Neutrophil (primary cell): ENCODE data around the gene SH3GL3.

Experiments used
- H3K27ac ChIP-seq: fragments of 200-600 bp; sonication (generic); 2 replicates; pipeline ENCODE4 v1.5.1; 2016; ENCODE audit warnings: mild to moderate bottlenecking, moderate library complexity
- H3K27me3 ChIP-seq: fragments of 200-600 bp; sonication (generic); 2 replicates; pipeline ENCODE4 v1.6.0; 2016; ENCODE audit warnings: mild to moderate bottlenecking
- H3K36me3 ChIP-seq: fragments of 200-600 bp; sonication (generic); 2 replicates; pipeline ENCODE4 v1.5.1; 2017
- H3K4me1 ChIP-seq, 2 experiments: fragments of 200-600 bp in 1 of 2; sonication (generic) in 1 of 2; 1 replicate in 1 of 2; 2 replicates in 1 of 2; pipeline versions ENCODE4 v1.5.1 to v1.6.1; 2013 to 2016; ENCODE audit warnings: low read depth in 1 of 2, low read length in 1 of 2, mild to moderate bottlenecking in 1 of 2, moderate library complexity in 1 of 2; ENCODE audit not compliant: control insufficient read depth in 1 of 2, insufficient read depth in 1 of 2
- H3K4me3 ChIP-seq, 2 experiments: fragments of 200-600 bp in 1 of 2; sonication (generic) in 1 of 2; 1 replicate in 1 of 2; 2 replicates in 1 of 2; pipeline ENCODE4 v1.5.1; 2013 to 2016; ENCODE audit warnings: low read depth in 1 of 2, low read length in 1 of 2, mild to moderate bottlenecking in 1 of 2, moderate library complexity in 1 of 2
- H3K9me3 ChIP-seq: fragments of 200-600 bp; sonication (generic); 2 replicates; pipeline ENCODE4 v1.5.1; 2016
- TF ChIP-seq, protein P1 (sequence below): fragments of 200-600 bp; sonication (generic); IDR thresholded peaks from 2 replicates; pipeline ENCODE4 v1.5.1; 2016; ENCODE audit warnings: antibody characterized with exemption

SH3GL3 gene

DNA sequence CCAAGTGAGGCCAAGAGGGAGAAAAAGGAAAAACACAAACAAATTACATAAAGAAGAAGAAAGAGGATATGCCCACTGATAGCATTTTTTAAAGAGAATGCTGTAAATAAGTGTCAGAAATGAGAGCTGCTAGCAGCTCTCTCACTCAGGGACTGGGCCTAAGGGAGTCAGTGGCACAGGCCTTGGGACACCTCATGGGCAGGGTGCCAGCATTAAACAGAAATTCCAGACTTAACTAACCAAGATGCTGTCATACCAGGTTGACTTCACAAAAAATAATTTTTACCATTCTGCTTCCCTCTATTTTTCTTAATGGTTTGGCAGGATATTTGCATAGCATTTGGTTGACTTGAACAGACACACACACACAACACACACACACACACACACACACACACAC is 114.5 kb downstream of the SH3GL3 start:
- TF ChIP-seq, protein P1, sequence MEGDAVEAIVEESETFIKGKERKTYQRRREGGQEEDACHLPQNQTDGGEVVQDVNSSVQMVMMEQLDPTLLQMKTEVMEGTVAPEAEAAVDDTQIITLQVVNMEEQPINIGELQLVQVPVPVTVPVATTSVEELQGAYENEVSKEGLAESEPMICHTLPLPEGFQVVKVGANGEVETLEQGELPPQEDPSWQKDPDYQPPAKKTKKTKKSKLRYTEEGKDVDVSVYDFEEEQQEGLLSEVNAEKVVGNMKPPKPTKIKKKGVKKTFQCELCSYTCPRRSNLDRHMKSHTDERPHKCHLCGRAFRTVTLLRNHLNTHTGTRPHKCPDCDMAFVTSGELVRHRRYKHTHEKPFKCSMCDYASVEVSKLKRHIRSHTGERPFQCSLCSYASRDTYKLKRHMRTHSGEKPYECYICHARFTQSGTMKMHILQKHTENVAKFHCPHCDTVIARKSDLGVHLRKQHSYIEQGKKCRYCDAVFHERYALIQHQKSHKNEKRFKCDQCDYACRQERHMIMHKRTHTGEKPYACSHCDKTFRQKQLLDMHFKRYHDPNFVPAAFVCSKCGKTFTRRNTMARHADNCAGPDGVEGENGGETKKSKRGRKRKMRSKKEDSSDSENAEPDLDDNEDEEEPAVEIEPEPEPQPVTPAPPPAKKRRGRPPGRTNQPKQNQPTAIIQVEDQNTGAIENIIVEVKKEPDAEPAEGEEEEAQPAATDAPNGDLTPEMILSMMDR = no peak
- Histone ChIP-seq H3K4me3 (no peak overlapping the region), H3K36me3 (no peaks in the 10 kb centered on the region), H3K9me3 (no peaks in the 10 kb centered on the region), H3K27me3 (no peaks in the 10 kb centered on the region), H3K4me1 (no peaks in the 10 kb centered on the region), H3K27ac (no peak overlapping the region)

DNA sequence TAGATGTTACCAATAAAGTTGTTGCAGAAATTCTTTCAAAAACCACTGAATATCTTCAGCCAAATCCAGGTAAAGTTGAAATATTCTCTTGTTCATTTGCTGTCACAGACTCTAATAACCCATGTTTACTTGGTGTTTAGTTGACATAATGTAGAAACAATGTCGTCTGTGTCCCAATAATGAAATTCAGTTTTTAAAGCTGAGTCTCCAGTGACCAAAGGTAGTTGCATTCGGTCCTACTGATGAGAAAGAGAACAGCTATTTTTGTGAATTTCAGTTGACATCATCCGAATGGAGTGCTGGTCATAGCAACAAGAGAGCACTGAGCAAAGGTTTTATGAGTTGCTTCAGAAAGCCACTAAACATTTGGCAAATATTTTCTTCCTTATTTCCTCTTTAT is 118.0 kb downstream of the SH3GL3 start:
- H3K36me3 ChIP-seq = no peaks in the 10 kb centered on the region
- H3K4me3 ChIP-seq = no peak overlapping the region
- TF ChIP-seq, protein P1 = no peak
- H3K27me3 ChIP-seq = no peaks in the 10 kb centered on the region
- H3K9me3 ChIP-seq = no peaks in the 10 kb centered on the region
- H3K4me1 ChIP-seq = no peaks in the 10 kb centered on the region
- no peak overlapping the region for H3K27ac ChIP-seq

DNA sequence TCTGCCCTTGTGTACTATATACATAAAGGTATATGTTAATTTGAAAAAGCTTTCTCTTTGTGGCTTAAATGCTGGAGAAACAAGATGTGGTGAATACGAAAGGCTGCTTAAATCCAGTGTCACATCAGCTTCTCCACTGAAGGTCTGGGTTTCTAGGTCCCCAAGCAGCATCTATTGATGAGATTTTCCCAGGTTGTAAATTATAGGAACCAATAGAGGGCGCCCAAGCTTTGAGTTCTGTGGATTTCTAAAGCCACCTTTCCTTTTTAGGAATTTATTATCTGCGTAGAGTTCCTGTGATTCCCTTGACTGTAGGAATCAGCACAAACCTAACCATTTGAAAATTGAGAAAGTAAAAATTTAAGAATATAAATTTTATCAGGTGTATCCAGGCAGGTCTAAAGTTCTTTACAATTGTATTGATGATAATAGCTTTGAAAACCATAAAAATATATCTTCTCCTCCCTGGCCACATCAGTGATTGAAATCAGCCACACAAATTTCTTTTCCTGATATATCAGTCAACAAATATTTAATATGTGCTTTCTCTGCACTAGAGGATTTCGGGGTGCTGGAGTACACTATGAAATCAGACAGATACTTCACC is 118.5 kb downstream of the SH3GL3 start:
- Histone ChIP-seq H3K4me3 (no peak overlapping the region), H3K27ac (no peak overlapping the region), H3K9me3 (no peaks in the 10 kb centered on the region), H3K36me3 (no peaks in the 10 kb centered on the region), H3K27me3 (no peaks in the 10 kb centered on the region), H3K4me1 (no peaks in the 10 kb centered on the region)
- TF ChIP-seq, protein P1 = no peak

DNA sequence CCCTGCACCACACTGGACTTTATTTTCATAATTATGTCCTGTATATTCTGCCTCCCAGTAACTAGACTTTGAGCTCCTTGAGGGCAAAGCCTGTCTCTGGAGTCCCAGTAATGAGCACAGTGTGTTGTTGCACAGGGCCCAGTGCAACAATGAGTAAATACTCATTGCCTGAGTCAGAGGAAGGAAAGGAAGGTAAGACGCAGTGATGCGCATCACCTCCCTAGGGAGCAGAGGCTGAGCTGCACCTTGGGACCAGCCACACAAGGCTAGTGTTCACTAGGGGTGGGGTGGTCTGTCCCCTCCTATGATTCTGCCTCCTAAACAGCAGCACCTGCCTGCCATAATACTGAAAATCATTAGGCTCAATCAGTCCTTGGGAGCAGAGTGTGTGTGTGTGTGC is 120.2 kb downstream of the SH3GL3 start:
- H3K4me1 ChIP-seq = no peaks in the 10 kb centered on the region
- no peak overlapping the region for H3K4me3 ChIP-seq
- TF ChIP-seq, protein P1 = no peak
- H3K27ac ChIP-seq = no peak overlapping the region
- no peaks in the 10 kb centered on the region for H3K27me3 ChIP-seq
- H3K9me3 ChIP-seq = no peaks in the 10 kb centered on the region
- no peaks in the 10 kb centered on the region for H3K36me3 ChIP-seq

DNA sequence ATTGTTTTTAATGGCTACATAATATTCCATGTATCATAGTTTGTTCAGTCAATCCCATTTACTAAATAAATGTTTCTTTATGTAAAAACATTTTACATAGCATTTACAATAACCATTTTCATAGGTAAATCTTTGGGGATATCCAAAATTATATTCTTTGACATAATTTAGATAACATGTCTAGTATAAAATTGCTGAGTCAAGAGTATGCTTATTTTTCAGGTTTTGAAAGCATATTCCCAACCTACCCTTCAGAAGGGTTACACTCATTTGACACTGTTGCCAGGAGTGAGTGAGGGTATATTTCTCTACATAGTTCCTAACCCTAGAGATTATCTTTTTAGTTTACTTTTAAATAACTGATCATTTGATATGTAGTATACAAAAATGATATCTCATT is 122.2 kb downstream of the SH3GL3 start:
- H3K27me3 ChIP-seq = no peaks in the 10 kb centered on the region
- H3K4me3 ChIP-seq = no peak overlapping the region
- TF ChIP-seq, protein P1 = no peak
- H3K4me1 ChIP-seq = no peaks in the 10 kb centered on the region
- H3K9me3 ChIP-seq = no peaks in the 10 kb centered on the region
- H3K36me3 ChIP-seq = no peaks in the 10 kb centered on the region
- H3K27ac ChIP-seq = no peak overlapping the region

DNA sequence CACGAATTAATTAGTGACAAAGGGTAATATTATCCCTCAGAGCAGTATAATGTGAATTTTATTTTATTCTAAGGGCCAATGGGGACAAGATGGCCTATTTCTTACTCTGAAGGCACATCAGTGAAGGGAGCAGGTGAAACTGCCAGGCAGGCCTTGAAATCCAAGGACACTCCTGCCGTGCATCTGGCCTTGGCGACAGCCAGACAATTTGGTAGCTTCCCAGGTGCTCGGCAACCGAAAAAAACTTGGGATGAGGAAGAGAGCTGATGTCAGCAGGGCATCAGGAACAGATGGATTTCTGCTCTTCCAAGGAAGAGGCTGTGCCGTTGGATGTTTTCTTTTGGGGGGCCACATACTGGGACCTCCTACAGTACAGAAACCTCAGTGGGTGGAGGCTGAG is 123.6 kb downstream of the SH3GL3 start:
- no peaks in the 10 kb centered on the region for H3K27me3 ChIP-seq
- no peaks in the 10 kb centered on the region for H3K9me3 ChIP-seq
- H3K27ac ChIP-seq = no peak overlapping the region
- no peaks in the 10 kb centered on the region for H3K4me1 ChIP-seq
- H3K4me3 ChIP-seq = no peak overlapping the region
- TF ChIP-seq, protein P1 = no peak
- no peaks in the 10 kb centered on the region for H3K36me3 ChIP-seq
